CD14-positive monocyte (primary cell): ENCODE results near the gene HOXD10. TPM values are rescaled to one million over a fixed set of nuclear protein-coding genes. Genes with fewer than 3 reads are reported as not detected.

ENCODE experiments used
- DNase-seq, 3 donors: peaks; one replicate each; pipeline ENCODE4 v3.0.0-alpha.2; 2011 to 2022
- H2AFZ ChIP-seq: 2 replicates; pipeline ENCODE4 v1.6.0; 2012; ENCODE audit warnings: mild to moderate bottlenecking, low read depth, low read length, inconsistent platforms; ENCODE audit not compliant: insufficient read depth, poor library complexity, severe bottlenecking
- H3K27ac ChIP-seq, 2 donors: 1 replicate in 1 of 2; 2 replicates in 1 of 2; pipeline ENCODE4 v1.5.1; 2012 to 2013; ENCODE audit warnings: low read length in 2 of 2, control low read depth in 1 of 2, inconsistent platforms in 1 of 2, low read depth in 1 of 2, mild to moderate bottlenecking in 1 of 2
- H3K27me3 ChIP-seq, 2 donors: one replicate each; pipeline versions ENCODE4 v1.6.0 to v1.6.1; 2011 to 2013; ENCODE audit warnings: low read length in 2 of 2; ENCODE audit not compliant: control insufficient read depth in 2 of 2, insufficient read depth in 2 of 2
- H3K36me3 ChIP-seq, 2 donors: replicated peaks in 1 of 2; 1 replicate in 1 of 2; 2 replicates in 1 of 2; pipeline versions ENCODE4 v1.5.1 to v1.6.1; 2012 to 2013; ENCODE audit warnings: low read length in 2 of 2, control low read depth in 1 of 2, inconsistent platforms in 1 of 2, mild to moderate bottlenecking in 1 of 2; ENCODE audit not compliant: insufficient read depth in 2 of 2, control insufficient read depth in 1 of 2
- H3K4me1 ChIP-seq, 2 donors: 1 replicate in 1 of 2; 2 replicates in 1 of 2; pipeline versions ENCODE4 v1.5.1 to v1.6.1; 2012 to 2013; ENCODE audit warnings: low read length in 2 of 2, control low read depth in 1 of 2, inconsistent platforms in 1 of 2, mild to moderate bottlenecking in 1 of 2, moderate library complexity in 1 of 2; ENCODE audit not compliant: insufficient read depth in 2 of 2, control insufficient read depth in 1 of 2
- H3K4me2 ChIP-seq: replicated peaks from 2 replicates; pipeline ENCODE3; 2012; ENCODE audit warnings: low read length, moderate library complexity, mild to moderate bottlenecking; ENCODE audit not compliant: poor library complexity, severe bottlenecking; ENCODE audit errors: extremely low read depth
- H3K4me3 ChIP-seq, 3 experiments: fragments of 200-600 bp in 1 of 3; sonication (generic) in 1 of 3; replicated peaks in 1 of 3; 1 replicate in 2 of 3; 2 replicates in 1 of 3; pipeline ENCODE4 v1.5.1; 2011 to 2013; ENCODE audit warnings: low read length in 3 of 3, mild to moderate bottlenecking in 3 of 3, control low read depth in 2 of 3, low read depth in 2 of 3, inconsistent platforms in 1 of 3, moderate library complexity in 1 of 3
- H3K79me2 ChIP-seq: 2 replicates; pipeline ENCODE4 v1.6.0; 2012; ENCODE audit warnings: mild to moderate bottlenecking, control low read depth, inconsistent platforms, low read length, moderate library complexity; ENCODE audit not compliant: insufficient read depth
- H3K9ac ChIP-seq: 2 replicates; pipeline ENCODE4 v1.6.0; 2017; ENCODE audit warnings: low read length, mild to moderate bottlenecking; ENCODE audit not compliant: insufficient read depth, poor library complexity, severe bottlenecking
- H3K9me3 ChIP-seq, 2 donors: replicated peaks in 1 of 2; 1 replicate in 1 of 2; 2 replicates in 1 of 2; pipeline versions ENCODE4 v1.5.1 to v1.6.1; 2012 to 2013; ENCODE audit warnings: low read length in 2 of 2, control low read depth in 1 of 2; ENCODE audit not compliant: control insufficient read depth in 1 of 2, insufficient read depth in 1 of 2
- H4K20me1 ChIP-seq: 2 replicates; pipeline ENCODE4 v1.6.0; 2012; ENCODE audit warnings: mild to moderate bottlenecking, low read length, control low read depth, moderate library complexity; ENCODE audit not compliant: insufficient read depth
- H3K27ac Mint-ChIP-seq, 7 donors: one replicate each; pipeline ENCODE4 v1.8.0; 2020; ENCODE audit warnings: mild to moderate bottlenecking in 7 of 7, mixed read lengths in 7 of 7, moderate library complexity in 6 of 7, inconsistent platforms in 2 of 7
- H3K27me3 Mint-ChIP-seq, 3 donors: one replicate each; pipeline ENCODE4 v1.8.0; 2021 to 2022; ENCODE audit warnings: low read depth in 3 of 3, mild to moderate bottlenecking in 3 of 3, mixed read lengths in 3 of 3, moderate library complexity in 3 of 3, inconsistent platforms in 1 of 3
- H3K36me3 Mint-ChIP-seq, 2 donors: one replicate each; pipeline ENCODE4 v1.8.0; 2020; ENCODE audit warnings: mixed read lengths in 2 of 2, inconsistent platforms in 1 of 2, mild to moderate bottlenecking in 1 of 2
- H3K4me1 Mint-ChIP-seq: one replicate; pipeline ENCODE4 v1.8.0; 2020; ENCODE audit warnings: mild to moderate bottlenecking, mixed read lengths
- H3K4me3 Mint-ChIP-seq, 2 donors: one replicate each; pipeline ENCODE4 v1.8.0; 2020; ENCODE audit warnings: mild to moderate bottlenecking in 2 of 2, mixed read lengths in 2 of 2, moderate library complexity in 1 of 2
- H3K9me3 Mint-ChIP-seq, 7 donors: one replicate each; pipeline ENCODE4 v1.8.0; 2020 to 2022; ENCODE audit warnings: mixed read lengths in 7 of 7, mild to moderate bottlenecking in 6 of 7, moderate library complexity in 6 of 7, inconsistent platforms in 2 of 7
- WGBS: methylation state at CpG from one replicate; pipeline ENCODE4 v1.1.5; 2013; ENCODE audit warnings: missing lambda C conversion rate; ENCODE audit not compliant: insufficient coverage; 5-methylcytosine and 5-hydroxymethylcytosine counted together
- intact Hi-C, 2 donors: fragments of 100-400 bp; cut with micrococcal nuclease; formaldehyde crosslinking; loops; one replicate each; pipeline versions ENCODE4 v1.15.0 to v1.15.1; 2023
- polyA plus RNA-seq, 3 donors: library from polyadenylated mRNA; depleted of rRNA in 1 of 3; unstranded in 2 of 3; stranded (reverse) in 1 of 3; fragments of 300-500 nt in 2 of 3; fragments of >200 nt in 1 of 3; fragmentation: Illumina TruSeq in 2 of 3; gene quantifications; 1 replicate in 2 of 3; 2 replicates in 1 of 3; pipeline ENCODE4 v1.2.3, GENCODE V29; 2012 to 2021
- TF ChIP-seq, protein P1 (sequence below): fragments of 200-600 bp; IDR thresholded peaks from one replicate; pipeline ENCODE4 v1.8.0; 2022; ENCODE audit warnings: antibody characterized with exemption, mild to moderate bottlenecking

The HOXD10 gene
- polyA plus RNA-seq, 3 donors, result not detected

DNA sequence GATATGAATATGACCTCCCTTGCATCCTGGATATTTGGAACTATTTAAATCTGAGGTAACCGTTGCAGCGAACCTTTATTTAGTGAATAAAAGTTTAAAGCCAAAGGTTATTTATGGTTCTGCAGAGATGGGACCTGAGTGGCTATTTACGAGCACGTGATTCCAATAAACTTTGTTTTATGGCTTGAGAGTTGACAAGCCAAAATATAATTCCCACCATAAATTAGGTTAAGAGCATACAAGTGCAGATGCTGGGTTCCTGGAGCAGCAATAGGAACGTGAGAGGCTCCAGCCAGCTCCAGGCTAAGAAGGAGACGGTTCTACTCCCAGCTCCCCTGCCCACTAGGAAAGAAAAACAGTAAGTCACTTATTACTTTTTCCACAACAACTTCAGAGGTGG, 29.5 kb downstream of the HOXD10 start:
- DNase-seq, result no peak
- H3K9me3 ChIP-seq, result peaks cover 0 to 51% of the 10 kb centered on the region in 2 donors
- Mint-ChIP-seq H3K9me3 (peaks cover 0 to 23% (median 10%) of the 10 kb centered on the region in 7 donors), H3K27ac (no peak overlapping the region), H3K36me3 (peaks cover 0 to 3% of the 10 kb centered on the region in 2 donors), H3K4me3 (peak overlapping the region in 1 of 2 donors; percentile 74), H3K27me3 (peaks cover 95 to 100% (median 96%) of the 10 kb centered on the region in 3 donors), H3K4me1 (peaks cover under 1% of the 10 kb centered on the region)
- H4K20me1 ChIP-seq, result no peaks in the 10 kb centered on the region
- intact Hi-C loops, result no loop called here
- H3K79me2 ChIP-seq, result no peaks in the 10 kb centered on the region
- TF ChIP-seq, protein P1, sequence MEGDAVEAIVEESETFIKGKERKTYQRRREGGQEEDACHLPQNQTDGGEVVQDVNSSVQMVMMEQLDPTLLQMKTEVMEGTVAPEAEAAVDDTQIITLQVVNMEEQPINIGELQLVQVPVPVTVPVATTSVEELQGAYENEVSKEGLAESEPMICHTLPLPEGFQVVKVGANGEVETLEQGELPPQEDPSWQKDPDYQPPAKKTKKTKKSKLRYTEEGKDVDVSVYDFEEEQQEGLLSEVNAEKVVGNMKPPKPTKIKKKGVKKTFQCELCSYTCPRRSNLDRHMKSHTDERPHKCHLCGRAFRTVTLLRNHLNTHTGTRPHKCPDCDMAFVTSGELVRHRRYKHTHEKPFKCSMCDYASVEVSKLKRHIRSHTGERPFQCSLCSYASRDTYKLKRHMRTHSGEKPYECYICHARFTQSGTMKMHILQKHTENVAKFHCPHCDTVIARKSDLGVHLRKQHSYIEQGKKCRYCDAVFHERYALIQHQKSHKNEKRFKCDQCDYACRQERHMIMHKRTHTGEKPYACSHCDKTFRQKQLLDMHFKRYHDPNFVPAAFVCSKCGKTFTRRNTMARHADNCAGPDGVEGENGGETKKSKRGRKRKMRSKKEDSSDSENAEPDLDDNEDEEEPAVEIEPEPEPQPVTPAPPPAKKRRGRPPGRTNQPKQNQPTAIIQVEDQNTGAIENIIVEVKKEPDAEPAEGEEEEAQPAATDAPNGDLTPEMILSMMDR, result no peak
- no CpG with 5 or more reads among the region's 6 CpGs for WGBS
- H3K9ac ChIP-seq, result no peak overlapping the region
- H3K27me3 ChIP-seq, result peaks cover 91 to 96% of the 10 kb centered on the region in 2 donors
- H3K4me3 ChIP-seq, result no peak overlapping the region
- no peak overlapping the region for H3K4me2 ChIP-seq
- H3K4me1 ChIP-seq, result no peaks in the 10 kb centered on the region
- no peaks in the 10 kb centered on the region for H3K36me3 ChIP-seq
- H2AFZ ChIP-seq, result no peak overlapping the region
- no peak overlapping the region for H3K27ac ChIP-seq

DNA sequence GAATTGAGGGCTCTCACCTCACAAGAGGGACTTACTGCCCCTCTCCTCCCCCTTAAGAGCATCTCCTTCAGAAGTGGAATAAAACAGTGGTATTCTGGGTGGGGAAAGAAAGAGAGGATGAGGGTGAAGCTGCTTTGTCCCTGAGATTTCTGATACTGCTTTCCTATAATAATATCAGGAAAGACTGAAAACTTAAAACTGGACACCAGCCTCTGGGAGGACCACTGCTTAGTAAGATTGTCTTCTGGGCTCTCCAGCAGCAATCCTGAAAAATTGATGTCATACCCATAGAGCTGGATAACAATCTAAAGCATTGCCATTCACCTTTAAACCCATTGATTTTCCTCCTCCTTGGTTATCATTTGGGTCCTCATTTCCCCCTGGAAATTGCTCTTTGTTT, 30.1 kb downstream of the HOXD10 start:
- peak overlapping the region in 1 of 2 donors; percentile 74 for H3K4me3 Mint-ChIP-seq
- Histone ChIP-seq H3K36me3 (no peaks in the 10 kb centered on the region), H2AFZ (no peak overlapping the region), H3K27ac (no peak overlapping the region), H3K27me3 (peaks cover 91 to 96% of the 10 kb centered on the region in 2 donors), H4K20me1 (no peaks in the 10 kb centered on the region), H3K4me3 (no peak overlapping the region), H3K9me3 (peaks cover 0 to 56% of the 10 kb centered on the region in 2 donors), H3K4me2 (no peak overlapping the region), H3K4me1 (no peaks in the 10 kb centered on the region), H3K9ac (no peak overlapping the region), H3K79me2 (no peaks in the 10 kb centered on the region)
- no peak for DNase-seq
- peaks cover 95 to 100% (median 95%) of the 10 kb centered on the region in 3 donors for H3K27me3 Mint-ChIP-seq
- H3K9me3 Mint-ChIP-seq, result peaks cover 0 to 27% (median 9%) of the 10 kb centered on the region in 7 donors
- TF ChIP-seq, protein P1, result no peak
- H3K36me3 Mint-ChIP-seq, result peaks cover 2 to 3% of the 10 kb centered on the region in 2 donors
- H3K27ac Mint-ChIP-seq, result no peak overlapping the region
- intact Hi-C loops, result no loop called here
- peaks cover 2% of the 10 kb centered on the region for H3K4me1 Mint-ChIP-seq
